GM21529 (cell line): ENCODE data around the gene NADSYN1.

Experiments used
- ATAC-seq: cut with Tn5 transposase; IDR thresholded peaks from one replicate; pipeline ENCODE4 v1.9.1; 2021; ENCODE audit not compliant: unreplicated experiment

Gene NADSYN1

DNA sequence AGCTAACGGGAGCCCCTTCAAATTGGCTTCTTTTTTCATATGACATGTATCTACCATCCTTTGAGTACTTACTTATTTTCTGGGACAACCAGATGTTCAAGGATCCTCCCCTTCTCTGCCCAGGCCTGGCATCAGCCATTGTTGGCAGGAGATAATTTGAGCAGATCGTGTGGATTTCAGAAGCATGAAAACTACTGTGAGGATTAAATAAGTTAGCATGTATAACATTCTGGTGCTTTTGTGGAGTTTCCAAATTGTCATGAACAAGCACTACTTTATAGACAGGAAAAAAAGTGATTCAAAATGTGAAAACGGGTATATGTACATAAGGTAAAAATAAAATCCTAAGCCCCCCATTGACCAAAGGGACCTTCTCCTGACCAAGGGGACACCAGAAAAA lies 2.1 kb upstream of the NADSYN1 start:
- no peak for ATAC-seq

DNA sequence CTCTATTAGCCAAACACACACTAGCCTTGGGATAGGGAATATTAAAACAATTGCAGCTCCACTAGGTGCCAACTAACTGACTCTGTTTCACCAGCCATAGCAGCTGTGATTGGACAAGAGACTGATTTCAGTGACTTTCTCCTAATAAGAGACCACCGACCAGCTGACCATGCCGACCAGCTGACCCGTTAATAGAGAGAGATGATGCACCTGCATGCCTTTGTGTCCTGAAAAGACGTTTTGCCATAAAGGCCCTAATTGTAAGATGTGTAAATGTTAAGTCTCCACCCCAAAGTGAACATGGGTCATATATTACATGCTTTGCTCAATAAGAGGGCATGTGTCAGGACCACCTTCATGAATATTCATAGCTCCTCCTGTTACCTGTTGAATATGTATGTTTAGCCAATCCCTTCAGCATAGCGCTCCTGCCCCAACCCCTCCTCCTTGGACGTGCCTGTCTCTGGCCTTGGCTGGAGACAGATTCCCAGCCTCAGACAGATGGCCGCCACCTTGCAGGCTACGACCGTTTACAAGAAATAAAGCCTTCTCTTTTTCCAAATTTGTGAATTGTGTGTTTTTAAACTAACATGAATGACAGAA lies 1.3 kb upstream of the NADSYN1 start:
- ATAC-seq, result no peak

DNA sequence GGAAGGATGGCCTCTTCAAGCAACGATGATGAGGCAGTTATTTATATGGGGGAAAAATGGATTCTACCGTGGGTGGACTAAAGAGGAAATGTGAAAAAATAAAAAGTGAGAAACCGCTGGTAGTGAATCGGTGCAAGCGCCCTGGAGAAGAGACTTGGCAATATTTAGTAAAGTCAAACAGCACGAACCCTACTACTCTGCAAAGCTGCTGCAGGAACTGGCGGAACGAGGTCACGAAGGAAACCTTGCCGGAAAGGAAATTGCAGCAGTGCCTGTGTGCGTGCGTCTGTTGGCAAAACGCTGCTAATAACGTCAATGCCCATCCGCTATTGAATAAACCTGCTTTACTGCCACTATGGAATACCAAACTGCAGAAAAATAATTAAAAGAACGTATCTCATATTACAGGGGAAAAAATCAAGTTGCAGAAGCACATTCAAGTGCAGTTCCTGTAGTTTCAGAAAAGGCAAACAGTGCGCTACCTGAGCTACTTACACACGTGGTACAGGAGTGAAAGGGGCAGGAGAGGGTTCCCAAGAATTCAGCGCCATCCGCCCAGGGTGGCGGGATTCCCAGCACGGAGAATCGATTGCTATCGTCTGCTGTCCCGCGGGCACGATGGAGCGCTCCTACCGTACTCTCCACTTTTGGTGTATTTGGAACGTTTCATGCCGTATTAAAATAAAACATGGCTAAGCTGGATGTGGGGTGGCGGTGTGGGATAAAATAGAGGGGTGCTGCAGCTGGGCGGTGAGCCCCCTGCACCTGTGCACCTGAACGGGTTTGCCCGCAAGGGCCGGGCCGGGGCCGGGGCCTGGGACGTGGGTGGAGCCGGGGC lies 585 bp upstream of the NADSYN1 start:
- no peak for ATAC-seq

DNA sequence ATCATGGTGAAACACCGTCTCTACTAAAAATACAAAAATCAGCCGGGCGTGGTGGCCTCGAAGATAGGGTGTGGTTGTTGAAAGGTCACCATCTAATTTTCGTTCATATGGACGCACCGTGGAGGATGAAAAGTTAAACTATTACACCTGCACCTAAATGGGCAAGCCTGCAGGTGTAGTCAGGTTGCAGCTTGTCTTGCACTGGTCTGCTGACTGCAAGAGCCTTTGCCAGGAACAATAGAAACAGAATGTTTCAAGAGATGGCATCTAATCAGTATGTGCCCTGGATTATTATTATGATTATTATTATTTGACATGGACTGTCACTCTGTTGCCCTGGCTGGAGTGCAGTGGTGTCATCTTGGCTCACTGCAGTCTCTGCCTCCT lies 908 bp downstream of the NADSYN1 start:
- ATAC-seq, result no peak

DNA sequence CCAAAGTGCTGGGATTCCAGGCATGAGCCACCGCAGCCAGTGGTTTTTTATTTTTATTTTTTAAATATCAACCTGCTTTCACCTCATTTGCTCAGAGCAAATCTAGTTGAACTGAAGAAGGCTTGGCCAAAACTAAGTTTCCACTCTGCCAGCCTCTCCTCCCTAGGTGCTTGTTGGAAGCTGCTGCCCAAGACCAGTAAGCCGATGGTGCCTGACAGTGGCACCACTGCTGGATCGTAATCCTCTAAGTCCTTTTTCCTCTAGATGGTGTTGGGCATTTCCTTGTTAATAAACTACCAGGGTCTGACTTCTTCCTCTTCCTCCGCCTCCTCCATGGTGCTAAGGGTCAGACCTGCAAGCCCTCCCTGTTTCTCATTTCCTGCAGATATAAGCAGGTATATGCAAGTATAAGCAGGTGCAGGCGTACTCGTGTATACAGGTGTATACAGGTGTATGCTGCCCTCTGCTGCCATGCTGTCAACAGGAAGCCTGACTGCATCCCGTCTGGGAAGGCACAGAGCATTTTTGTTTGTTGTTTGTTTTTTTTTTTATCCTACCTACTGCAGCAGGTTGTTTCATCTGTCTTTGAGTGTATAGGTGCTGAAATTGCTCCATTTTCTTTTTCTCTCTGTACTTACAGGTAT lies 1.6 kb downstream of the NADSYN1 start:
- no peak for ATAC-seq

DNA sequence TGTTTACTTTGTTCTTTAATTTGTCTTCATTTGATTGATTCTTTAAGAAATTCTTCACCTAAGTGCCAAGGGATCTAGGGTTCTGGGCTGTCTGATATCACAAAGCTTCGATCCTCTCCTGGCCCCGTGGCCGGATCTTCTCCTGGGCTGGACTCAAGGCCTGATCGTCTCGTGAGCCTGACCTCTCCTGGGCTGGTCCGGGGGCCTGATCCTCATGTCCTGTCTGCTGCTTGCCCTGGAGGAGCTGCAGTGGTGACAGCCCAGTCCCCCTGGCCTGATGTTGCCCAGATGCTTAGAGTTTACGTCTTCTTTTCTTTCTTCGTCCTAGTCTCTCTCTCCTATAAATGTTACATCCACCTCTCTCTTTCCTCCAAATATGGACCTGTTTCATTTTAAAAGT lies 3.3 kb downstream of the NADSYN1 start:
- no peak for ATAC-seq

DNA sequence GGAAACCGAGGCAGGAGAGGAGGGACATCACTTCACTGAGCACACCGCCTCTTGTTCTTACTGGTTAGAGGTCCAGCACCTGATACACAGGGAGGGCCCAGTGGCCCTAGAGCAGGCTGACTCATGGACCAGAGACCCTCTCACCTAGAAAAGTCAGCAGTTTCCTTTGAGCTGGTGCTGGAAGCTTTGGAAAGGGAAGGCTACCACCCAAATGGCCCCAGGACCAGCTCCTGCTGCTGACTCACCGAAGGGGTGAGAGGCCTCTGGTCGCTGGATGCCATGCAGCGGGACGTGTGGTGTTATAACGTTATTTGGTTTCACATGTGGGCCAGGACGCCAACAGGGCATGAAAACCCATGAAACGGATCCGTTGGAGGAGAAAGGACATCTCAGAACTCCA lies 3.8 kb downstream of the NADSYN1 start:
- ATAC-seq, result no peak

DNA sequence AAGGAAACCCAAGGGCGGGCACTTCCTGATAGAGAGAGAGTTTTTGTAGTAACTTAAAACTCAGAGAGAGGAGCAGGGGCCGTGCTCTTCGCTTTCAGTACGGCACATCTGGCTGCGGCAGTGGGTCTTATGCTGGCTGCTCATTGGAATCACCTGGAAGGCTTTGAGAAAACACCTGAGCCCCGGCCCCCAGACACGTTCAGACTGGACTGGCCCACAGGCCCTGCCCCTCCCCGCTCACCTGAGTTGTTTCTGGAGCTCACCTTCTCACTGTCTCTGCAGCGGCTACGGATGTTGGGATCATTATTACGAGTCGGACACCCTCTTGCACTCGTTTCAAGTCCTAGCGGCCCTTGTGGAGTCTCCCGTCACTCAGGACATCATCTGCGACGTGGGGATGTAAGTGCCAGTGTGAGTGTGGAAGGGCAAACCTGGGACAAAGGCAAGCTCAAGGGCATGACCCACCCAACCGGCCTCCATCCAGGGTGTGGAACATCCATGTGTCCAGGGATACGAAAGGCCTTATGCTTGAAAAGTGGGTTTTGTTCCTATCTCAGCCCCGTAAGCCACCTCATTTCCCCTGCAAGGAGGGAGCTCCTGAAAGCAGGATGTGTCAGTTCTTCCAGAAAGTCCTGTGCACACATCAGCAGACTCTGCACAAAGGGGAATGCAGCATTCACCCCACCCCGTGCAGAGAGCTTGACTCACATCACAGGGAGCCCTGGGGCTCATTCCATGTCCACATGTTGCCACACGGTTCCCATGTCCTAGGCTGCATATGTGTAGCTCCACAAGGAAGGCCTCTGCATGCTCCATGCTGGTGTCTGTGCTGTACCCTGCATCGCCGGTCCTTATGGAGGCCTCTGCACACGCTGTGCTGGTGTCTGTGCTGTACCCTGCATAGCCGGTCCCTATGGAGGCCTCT lies 5.4 kb downstream of the NADSYN1 start:
- ATAC-seq, result no peak

DNA sequence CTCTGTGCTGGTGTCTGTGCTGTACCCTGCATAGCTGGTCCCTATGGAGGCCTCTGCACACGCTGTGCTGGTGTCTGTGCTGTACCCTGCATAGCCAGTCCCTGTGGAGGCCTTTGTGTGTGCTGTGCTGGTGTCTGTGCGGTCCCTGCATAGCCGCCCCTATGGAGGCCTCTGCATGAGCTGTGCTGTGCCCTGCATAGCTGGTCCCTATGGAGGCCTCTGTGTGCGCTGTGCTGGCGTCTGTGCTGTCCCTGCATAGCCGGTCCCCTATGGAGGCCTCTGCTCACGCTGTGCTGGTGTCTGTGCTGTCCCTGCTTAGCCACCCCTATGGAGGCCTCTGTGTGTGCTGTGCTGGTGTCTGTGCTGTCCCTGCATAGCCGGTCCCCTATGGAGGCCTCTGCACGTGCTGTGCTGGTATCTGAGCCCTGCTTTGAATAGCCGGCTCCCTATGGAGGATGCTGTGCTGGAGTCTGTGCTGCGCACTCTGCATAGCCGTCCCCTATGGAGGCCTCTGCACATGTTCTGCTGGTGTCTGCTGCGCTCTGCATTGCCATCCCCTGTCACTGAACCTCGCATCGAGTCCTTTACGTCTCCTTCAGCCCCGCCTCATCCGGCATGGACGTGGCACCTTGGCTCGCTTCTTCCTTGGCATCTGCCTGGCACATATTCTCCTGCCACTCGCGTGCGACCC lies 6.2 kb downstream of the NADSYN1 start:
- no peak for ATAC-seq

DNA sequence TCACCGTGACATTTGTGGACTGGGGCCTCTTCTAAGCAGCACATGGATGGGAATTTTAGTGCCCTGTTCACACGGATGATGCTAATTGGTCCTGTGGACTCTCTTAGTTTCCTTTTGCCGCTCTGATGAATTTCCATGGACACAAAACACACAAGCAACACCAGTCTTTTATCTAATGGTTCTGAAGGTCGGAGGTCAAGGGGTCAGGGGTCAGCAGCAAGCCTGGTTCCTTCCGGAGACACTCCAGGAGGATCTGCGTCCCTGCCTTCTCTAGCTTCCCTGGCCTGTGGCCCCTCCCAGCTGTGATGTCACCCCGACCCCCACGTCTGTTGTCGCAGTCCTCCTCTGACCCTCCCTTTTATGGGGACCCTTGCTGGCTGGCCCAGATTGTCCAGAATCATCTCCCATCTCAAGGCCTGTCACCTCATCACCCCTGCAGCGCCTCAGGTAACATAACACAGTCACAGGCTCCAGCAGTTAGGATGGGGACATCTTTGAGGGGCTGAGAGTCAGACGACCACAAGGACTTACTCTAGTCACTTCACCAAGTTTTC lies 6.8 kb downstream of the NADSYN1 start:
- no peak for ATAC-seq

DNA sequence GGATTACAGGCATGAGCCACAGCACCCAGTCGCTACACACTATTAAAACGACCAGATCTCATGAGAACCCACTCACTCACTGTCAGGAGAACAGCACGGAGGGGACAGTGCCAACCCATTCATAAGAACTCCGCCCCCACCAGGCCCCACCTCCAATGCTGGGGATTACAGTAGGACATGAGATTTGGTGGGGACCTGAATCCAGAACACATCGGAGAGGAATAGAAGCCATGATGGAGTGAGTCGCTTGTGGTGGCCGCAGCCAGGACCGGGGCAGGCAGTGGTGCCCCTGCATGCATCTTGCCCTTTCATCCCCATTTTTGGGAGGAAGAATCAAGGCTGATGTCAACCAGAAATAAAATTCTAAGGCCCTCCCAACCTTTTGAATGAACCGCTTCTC lies 8.7 kb downstream of the NADSYN1 start:
- ATAC-seq, result no peak

DNA sequence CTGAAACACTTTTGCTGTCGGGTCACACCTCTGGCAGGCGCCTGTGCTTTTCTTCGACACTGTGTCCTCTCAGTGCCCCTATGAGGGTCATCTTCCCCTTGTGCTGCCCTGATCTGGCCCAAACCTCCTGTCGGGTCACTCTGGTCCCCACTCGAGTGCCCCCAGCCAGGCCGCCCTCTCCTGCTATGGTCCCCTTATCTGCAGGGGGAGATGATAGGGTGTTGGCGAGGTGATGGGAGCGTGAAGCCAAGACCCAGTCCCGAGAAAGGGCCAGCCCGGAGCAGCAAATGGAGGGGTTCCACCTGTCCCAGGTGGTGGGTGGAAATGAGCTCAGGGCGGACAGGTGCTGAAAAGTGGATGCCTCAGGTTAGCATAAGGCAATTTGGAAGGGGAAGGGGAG lies 9.7 kb downstream of the NADSYN1 start:
- no peak for ATAC-seq

DNA sequence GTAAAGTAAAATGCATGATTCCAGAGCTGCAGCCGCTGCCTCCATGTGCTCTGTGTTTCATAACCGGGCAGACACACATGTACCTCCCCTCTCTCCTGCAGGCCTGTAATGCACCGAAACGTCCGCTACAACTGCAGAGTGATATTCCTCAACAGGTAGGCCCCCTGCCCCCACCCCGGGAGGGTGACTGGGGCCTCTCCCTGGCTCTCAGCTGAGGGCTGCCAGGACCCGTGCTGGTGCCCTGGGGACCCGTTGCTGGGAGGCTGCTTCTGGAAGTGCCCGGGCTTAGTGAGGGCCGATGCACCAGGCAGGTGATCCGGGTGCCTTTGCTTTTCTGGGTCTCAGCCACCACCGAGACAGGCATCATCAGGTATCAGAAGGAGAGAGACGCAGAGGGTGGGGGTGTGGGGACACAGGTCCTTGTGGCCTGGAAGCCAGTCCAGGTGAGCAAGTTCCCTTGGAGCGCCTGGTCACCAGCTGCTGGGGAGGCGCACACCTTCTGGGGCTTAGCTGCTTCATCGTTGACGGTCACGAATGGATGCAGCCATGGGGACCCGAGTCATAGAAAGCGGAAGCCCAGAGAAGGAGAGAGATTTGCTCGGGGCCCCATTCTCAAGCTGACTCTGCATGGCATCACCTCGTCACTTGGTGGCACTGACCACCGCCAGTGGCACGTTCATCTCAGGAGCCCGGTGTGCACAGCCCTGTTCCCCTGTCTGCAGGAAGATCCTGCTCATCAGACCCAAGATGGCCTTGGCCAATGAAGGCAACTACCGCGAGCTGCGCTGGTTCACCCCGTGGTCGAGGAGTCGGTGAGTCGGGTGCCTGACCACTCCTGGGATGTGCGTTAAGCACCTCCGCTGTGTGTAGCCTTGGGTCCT lies 10.6 kb downstream of the NADSYN1 start:
- no peak for ATAC-seq

DNA sequence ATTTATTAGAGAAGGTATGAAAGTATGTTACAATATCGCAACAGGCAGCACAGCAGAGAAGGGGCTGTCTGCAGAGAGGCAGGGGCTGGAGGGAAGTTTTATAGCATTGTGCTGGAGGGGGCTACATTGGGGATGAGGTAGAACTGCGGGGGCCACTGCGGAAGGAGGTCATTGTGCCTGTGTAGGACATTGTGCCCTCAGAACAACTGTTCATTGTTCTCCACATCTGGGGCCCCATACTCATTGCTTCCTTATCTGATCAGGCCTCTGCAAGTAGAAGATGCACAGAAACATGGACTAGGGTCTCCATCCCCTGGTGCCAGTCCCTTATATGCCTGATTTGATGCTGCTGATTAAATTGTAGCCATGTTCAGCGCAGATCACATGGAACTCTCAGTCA lies 12.1 kb downstream of the NADSYN1 start:
- no peak for ATAC-seq

DNA sequence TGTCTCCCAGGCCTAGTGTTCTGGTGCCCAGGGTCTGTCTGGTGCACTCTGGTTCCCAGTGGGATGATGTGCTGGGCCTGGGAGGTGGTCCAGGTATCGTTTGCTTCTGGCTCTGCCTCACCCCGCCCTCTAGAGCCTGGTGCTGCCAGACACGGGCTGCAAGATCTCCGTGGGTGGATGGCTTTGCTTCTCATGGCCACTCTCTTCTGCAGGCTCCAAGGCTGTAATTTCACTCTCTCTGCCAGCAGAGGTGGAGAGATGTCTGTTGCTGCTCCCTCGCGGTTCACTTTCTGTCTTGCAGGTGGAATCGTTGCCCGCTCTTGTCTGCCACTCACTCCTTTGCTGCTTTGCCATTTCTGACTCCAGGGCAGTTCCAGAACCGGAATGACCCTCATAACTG lies 13.4 kb downstream of the NADSYN1 start:
- ATAC-seq, result no peak

DNA sequence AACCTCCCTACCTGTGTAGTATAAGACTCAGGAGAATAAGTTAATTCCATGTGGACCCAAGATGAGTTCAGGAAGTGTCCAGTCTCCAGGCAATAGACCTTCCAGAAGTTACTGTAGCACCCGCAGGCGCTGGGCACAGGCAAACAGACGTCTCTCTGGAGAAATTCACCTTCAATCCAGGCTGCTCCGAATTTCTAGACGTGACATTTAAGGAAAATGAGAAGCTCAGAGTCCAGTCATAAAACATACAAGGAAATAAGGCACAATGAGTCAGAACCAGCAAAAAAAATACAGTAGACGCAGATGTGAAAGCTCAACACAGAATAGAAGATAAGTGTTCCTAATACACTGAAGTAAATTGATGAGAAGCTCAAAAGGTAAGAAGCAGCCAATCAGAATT lies 14.2 kb downstream of the NADSYN1 start:
- no peak for ATAC-seq

DNA sequence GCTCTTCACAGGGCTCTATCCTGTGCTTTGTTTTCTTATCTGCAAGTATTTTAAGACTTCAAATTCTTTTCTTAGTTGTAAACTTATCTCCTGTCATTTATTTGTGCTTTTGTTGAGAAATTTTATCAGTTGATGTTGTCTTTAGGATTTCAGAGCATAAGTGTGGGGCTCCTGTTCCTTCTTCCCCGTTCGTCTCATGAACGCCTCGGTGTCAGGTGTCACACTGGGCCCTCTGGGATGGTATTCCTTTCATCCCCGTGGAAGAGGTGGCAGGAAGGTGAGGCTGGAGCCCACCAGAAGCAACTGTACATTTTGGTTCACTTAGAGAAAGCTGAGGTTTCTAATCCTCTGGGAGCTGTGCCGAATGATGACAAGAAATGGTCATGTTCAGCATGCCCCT lies 17.9 kb downstream of the NADSYN1 start:
- no peak for ATAC-seq

DNA sequence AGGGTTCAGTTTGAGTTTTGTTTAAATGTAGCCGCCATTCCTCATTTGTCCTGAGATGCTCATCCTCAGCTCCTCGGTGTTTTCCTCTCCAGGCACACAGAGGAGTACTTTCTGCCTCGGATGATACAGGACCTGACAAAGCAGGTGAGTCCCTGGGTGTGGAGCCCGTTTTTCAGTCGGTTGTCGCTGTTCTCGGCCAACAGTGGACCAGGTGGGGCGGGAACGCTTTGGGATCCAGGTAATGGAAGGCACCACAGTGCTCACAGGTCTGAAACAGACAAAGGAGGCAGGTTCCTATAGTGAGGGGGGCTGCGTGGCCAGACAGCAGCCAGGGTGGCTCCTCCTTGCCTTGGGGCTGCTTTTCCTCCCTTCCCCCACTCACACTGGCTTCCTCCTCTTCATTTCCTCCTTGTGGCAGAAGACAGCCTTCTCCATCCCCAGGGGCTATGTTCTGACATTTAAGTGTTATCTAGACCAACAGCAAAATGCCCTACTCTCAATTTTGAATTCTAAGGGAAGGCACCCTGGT lies 19.4 kb downstream of the NADSYN1 start:
- ATAC-seq, result no peak
